Dermis microvascular lymphatic vessel endothelial cell (primary cell): ENCODE results near the gene TLE7. TPM values are rescaled to one million over a fixed set of nuclear protein-coding genes. Genes with fewer than 3 reads are reported as not detected.

Experiments used
- total RNA-seq: library from RNA; depleted of rRNA; stranded (reverse); fragments of >200 nt; gene quantifications from 2 replicates; pipeline ENCODE4 v1.2.1, GENCODE V29; 2014

The TLE7 gene
- total RNA-seq, 1 donor from 2014 or later, result not detected

Other genes with a start within 250 kb of the TLE7 start
- not detected in 2 replicates for gene HYDIN, start 211.3 kb downstream of the TLE7 start, total RNA-seq
- 29.1 and 29.3 TPM in 2 replicates for gene CMTR2, start 152.7 kb downstream of the TLE7 start, total RNA-seq
- not detected in 2 replicates for gene CALB2, start 83.3 kb downstream of the TLE7 start, total RNA-seq
- gene ZNF23, start 20.2 kb upstream of the TLE7 start, total RNA-seq, result 2.4 and 3.8 TPM in 2 replicates
- gene ZNF19, start 47.3 kb upstream of the TLE7 start, total RNA-seq, result 1.3 TPM in 2 replicates
- not detected in 2 replicates for gene CHST4, start 84.4 kb upstream of the TLE7 start, total RNA-seq
- not detected in 2 replicates for gene TAT, start 135.0 kb upstream of the TLE7 start, total RNA-seq
- 0.39 and 0.51 TPM in 2 replicates for gene MARVELD3, start 184.1 kb upstream of the TLE7 start, total RNA-seq